LNCAP (cell line): Measurements from ENCODE around the gene HIPK1.

Experiments used
- TF ChIP-seq, protein P1 (sequence below): fragments of 450-650 bp; IDR thresholded peaks from 2 replicates; pipeline ENCODE4 v1.5.1; 2017; ENCODE audit warnings: mild to moderate bottlenecking

HIPK1 gene

GRCh38 chr1:113893267-113893666, 35.9 kb upstream of the HIPK1 start:
- TF ChIP-seq, protein P1, sequence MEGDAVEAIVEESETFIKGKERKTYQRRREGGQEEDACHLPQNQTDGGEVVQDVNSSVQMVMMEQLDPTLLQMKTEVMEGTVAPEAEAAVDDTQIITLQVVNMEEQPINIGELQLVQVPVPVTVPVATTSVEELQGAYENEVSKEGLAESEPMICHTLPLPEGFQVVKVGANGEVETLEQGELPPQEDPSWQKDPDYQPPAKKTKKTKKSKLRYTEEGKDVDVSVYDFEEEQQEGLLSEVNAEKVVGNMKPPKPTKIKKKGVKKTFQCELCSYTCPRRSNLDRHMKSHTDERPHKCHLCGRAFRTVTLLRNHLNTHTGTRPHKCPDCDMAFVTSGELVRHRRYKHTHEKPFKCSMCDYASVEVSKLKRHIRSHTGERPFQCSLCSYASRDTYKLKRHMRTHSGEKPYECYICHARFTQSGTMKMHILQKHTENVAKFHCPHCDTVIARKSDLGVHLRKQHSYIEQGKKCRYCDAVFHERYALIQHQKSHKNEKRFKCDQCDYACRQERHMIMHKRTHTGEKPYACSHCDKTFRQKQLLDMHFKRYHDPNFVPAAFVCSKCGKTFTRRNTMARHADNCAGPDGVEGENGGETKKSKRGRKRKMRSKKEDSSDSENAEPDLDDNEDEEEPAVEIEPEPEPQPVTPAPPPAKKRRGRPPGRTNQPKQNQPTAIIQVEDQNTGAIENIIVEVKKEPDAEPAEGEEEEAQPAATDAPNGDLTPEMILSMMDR, result no peak

DNA sequence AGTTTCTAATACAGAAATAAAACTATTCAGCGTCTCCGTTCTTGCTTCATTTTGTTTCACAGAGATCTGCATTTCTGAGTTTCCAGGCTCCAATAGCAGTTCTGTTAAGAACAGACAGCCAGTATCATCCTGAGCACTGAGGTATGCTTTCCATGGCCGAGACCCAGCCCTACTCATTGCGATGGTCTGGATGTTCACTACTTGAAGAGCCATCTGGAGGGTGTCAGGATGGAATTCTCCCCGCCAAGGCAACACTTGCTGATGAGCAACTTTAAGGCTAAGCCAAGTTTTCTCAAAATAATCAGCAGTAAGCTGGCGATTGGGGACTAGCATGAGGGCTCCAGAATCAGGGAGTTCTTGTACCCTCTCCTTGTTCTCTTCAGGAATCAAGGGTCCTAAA, 34.0 kb upstream of the HIPK1 start:
- TF ChIP-seq, protein P1, result no peak

DNA sequence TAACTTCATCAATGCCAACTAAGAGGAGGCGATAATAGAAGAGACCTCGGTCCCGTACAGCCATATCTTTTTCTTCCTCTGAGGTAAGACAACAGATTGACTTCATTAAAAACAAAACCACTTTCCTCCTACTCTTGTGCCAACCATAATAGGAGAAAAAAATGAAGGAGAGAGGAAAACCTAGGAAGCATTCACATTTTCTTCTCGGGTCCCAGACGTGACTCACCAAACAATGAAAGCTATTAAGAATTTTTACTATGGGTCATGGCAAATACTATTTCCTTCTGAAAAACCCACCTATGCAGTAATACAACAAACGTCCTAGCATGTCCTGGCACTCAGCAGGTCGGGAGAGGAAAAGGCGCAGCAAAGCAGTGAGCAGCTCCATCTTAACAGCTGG, 33.2 kb upstream of the HIPK1 start:
- TF ChIP-seq, protein P1, result no peak

DNA sequence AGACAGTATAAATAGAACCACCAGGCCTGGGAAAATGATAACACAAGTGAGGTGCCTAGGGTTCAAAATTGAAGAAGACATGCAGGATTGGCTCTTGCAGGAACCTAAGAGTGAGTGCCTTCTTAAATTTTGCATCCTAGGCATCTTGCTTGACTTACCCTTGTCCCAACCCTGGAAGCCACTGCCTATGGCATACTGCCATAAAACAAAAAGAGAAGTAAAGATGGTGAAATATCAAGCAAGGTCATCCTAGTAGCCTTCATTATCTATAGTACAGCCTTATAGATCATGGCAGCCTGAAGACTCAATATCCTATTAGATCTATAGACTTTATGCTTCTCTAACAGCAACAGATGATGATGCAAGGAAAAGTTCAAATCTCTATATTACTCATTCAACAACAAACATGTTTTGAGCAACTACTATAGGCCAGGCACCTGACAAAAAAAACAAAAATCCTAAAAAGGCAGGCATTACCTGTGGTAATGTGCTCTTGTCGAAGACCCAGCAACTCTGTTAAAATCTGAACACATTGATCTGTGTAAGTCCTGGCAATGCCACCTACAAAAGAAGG, 30.8 kb upstream of the HIPK1 start:
- TF ChIP-seq, protein P1, result no peak

- TF ChIP-seq, protein P1, result no peak
These were observed 30.0 kb upstream of the HIPK1 start for GRCh38 chr1:113899111-113899510.

DNA sequence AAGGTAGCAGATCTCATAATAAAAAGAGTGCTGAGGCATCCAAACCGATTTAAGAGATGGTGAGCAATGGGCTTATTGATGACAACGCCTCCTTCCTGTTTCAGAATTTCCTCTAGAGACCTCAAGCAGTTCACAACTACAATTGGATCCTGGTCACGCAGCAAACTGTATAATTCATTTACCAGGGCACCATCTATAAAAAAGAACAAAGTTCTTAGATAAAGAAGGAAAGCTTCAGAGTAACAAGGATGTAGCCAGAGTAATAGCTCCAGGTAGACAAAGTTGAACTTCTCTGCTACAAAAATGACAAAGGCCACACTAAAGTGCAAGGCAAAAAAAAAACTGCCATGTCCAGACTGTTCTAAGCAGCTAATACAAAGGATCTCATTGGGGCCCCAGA, 27.9 kb upstream of the HIPK1 start:
- TF ChIP-seq, protein P1, result no peak

DNA sequence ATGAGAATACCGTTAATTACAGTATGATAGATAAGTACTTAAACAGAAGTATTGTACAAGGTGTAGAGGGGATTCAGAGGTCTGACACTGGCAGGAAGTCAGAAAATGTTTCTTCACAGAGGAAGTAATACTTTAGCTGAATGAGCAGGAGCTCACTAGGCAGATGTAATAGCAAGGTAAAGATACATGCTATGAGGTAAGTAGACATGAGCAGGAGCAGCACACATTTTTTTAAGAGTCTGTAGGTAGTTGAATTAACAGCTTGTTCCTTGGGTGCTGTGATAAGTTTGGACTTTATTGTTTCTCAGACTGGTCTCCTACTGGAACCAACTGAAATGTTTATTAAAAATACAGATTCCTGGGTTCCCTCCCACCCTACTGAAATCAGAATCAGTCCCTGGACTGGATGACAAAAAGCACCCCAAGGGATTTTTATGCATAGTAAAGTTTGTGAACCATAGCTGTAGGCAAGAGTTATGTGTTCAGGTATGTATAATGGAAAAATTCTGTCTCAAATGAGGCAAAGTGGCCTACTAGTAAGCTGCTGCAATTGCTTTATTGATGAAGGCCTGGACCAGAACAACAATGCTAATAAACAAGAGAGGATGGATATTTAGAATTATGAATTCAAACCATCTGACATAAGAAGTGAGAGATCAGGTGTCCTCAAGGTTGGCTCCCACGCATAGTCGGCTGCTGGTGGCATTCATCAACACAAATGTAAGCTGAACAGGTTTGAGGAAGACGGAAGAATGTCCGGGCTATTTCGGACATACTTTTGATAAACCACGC, 25.4 kb upstream of the HIPK1 start:
- TF ChIP-seq, protein P1, result no peak
